ENCODE measurements around the gene MCRS1. TPM values are rescaled to one million over a fixed set of nuclear protein-coding genes. Genes with fewer than 3 reads are reported as not detected.
A peak's percentile ranks its signal among the peaks of the same experiment; 100 is the strongest.
"Not testable (repeated sequence)": the region's sequence is repeated elsewhere in the genome, so short reads cannot be mapped to it uniquely, and the experiment has no call there.

MCRS1 gene
- total RNA-seq, 1 experiment from 2014 or later, result 62.6 TPM

GRCh38 chr12:49540229-49541139, 27.5 kb downstream of the MCRS1 start:
- DNase-seq (ENCODE audit: low read depth), result peak; percentile 32

- DNase-seq (ENCODE audit: low read depth), result no peak
Measured at GRCh38 chr12:49539406-49540228, 28.3 kb downstream of the MCRS1 start.

- DNase-seq (ENCODE audit: low read depth), result peak; percentile 73
Measured at GRCh38 chr12:49538510-49539403, 29.2 kb downstream of the MCRS1 start, which contains the start of gene KCNH3. TSS of gene KCNH3 (plus strand) at chr12:49539030. CDS start at chr12:49539417, 387 bp downstream.

GRCh38 chr12:49537752-49538509, 30.0 kb downstream of the MCRS1 start:
- peak; percentile 20 for DNase-seq (ENCODE audit: low read depth)

- no peak for DNase-seq (ENCODE audit: low read depth)
Measured at GRCh38 chr12:49537231-49537751, 30.7 kb downstream of the MCRS1 start.

GRCh38 chr12:49536526-49537071, 31.3 kb downstream of the MCRS1 start:
- no peak for DNase-seq (ENCODE audit: low read depth)

GRCh38 chr12:49535921-49536525, 31.9 kb downstream of the MCRS1 start:
- peak; percentile 45 for DNase-seq (ENCODE audit: low read depth)

- no peak for DNase-seq (ENCODE audit: low read depth)
Measured at GRCh38 chr12:49534731-49535278, 33.1 kb downstream of the MCRS1 start.

- DNase-seq (ENCODE audit: low read depth), result not testable (repeated sequence)
Measured at GRCh38 chr12:49534122-49534521, 33.8 kb downstream of the MCRS1 start.

- DNase-seq (ENCODE audit: low read depth), result no peak
Measured at GRCh38 chr12:49533331-49533730, 34.6 kb downstream of the MCRS1 start.

GRCh38 chr12:49531745-49532144, 36.2 kb downstream of the MCRS1 start:
- DNase-seq (ENCODE audit: low read depth), result no peak

- no peak for DNase-seq (ENCODE audit: low read depth)
Measured at GRCh38 chr12:49529414-49529813, 38.5 kb downstream of the MCRS1 start.

- DNase-seq (ENCODE audit: low read depth), result no peak
Measured at GRCh38 chr12:49527361-49528130, 40.4 kb downstream of the MCRS1 start.

- no peak for DNase-seq (ENCODE audit: low read depth)
Measured at GRCh38 chr12:49525942-49526341, 42.0 kb downstream of the MCRS1 start.

GRCh38 chr12:49524660-49525324, 43.1 kb downstream of the MCRS1 start:
- peak; percentile 20 for DNase-seq (ENCODE audit: low read depth)

GRCh38 chr12:49521389-49521788, 46.6 kb downstream of the MCRS1 start:
- DNase-seq (ENCODE audit: low read depth), result no peak

GRCh38 chr12:49519574-49519936, 48.4 kb downstream of the MCRS1 start:
- DNase-seq (ENCODE audit: low read depth), result no peak

GRCh38 chr12:49518914-49519573, 48.9 kb downstream of the MCRS1 start:
- DNase-seq (ENCODE audit: low read depth), result peak; percentile 55
